ENCODE results near the gene SUPT3H.

The SUPT3H gene

GRCh38 chr6:45123023-45123422 lies 254.7 kb downstream of the SUPT3H start:
- TF ChIP-seq CTCF (IDR thresholded peaks at IDR 0.05; ENCODE audit: insufficient read depth, missing control alignments), result no peak
- DNase-seq (ENCODE audit: insufficient read length, low spot score) (no peak), FAIRE-seq (no peak)

DNA sequence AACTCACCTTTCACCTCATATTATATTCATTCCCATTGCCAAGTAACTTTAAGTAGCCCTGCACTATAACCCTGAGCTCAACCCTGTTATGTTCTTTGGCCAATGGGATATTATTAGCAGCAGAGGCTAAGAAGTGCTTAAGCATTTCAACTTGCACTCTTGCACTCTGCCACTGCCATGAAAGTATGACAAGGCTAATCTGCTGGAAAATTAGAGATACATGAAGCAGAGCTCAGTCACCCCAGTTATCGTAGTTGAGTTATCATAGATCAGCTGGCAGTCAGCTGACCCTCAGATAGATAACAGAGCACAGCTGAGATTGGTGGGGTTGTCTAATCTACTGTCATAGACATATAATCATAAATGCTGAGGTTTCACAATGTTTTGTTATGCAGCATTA lies 259.0 kb downstream of the SUPT3H start:
- TF ChIP-seq CTCF (IDR thresholded peaks at IDR 0.05; ENCODE audit: insufficient read depth, missing control alignments), result no peak
- DNase-seq (ENCODE audit: insufficient read length, low spot score) (no peak), FAIRE-seq (no peak)

GRCh38 chr6:45116714-45117410 lies 260.9 kb downstream of the SUPT3H start:
- DNase-seq (ENCODE audit: insufficient read length, low spot score) (no peak), FAIRE-seq (peak; percentile 51)
- TF ChIP-seq CTCF (IDR thresholded peaks at IDR 0.05; ENCODE audit: insufficient read depth, missing control alignments), result no peak

DNA sequence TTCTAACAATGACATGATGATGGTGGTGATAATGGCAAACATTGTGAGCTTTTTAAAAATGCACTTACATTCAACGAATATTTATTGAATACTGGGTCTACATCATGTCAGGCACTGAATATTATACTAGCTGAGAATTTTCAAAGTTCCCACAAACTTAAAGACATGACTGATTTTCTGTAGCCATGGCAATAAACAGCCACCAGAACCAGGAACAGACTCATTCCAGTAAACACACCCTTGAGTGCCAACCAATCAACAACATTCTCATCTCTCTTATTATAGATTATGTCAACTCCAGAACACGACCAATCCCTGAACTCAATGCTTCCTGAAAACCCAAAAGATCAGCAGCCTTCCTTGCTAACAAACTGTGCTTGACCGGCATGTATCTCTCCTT lies 262.0 kb downstream of the SUPT3H start:
- no peak for TF ChIP-seq CTCF (IDR thresholded peaks at IDR 0.05; ENCODE audit: insufficient read depth, missing control alignments)
- no peak for FAIRE-seq
- DNase-seq (ENCODE audit: insufficient read length, low spot score), result no peak

DNA sequence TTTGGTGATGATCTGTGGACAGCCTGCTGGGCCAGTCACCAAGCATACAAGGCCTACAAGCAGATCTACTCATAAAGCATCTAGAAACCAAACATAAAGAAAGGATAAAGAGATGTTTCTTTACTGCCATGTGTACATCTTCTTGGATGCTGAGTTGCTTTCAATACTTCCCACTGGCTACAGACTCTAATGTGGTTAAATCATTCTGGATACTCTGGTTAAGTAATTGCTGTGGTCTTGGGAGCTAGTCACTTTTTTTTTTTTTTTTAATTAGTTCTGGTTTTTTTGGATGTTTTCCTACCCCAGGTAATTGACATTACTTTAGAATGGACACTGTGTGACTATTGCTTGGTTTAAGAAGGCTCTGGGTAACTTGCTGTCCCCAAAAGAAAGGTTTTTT lies 265.0 kb downstream of the SUPT3H start:
- FAIRE-seq (no peak), DNase-seq (ENCODE audit: insufficient read length, low spot score) (no peak)
- TF ChIP-seq CTCF (IDR thresholded peaks at IDR 0.05; ENCODE audit: insufficient read depth, missing control alignments), result no peak

- FAIRE-seq, result no peak
- DNase-seq (ENCODE audit: insufficient read length, low spot score), result no peak
- TF ChIP-seq CTCF (IDR thresholded peaks at IDR 0.05; ENCODE audit: insufficient read depth, missing control alignments), result no peak
These were observed 268.2 kb downstream of the SUPT3H start for GRCh38 chr6:45109551-45109950.

DNA sequence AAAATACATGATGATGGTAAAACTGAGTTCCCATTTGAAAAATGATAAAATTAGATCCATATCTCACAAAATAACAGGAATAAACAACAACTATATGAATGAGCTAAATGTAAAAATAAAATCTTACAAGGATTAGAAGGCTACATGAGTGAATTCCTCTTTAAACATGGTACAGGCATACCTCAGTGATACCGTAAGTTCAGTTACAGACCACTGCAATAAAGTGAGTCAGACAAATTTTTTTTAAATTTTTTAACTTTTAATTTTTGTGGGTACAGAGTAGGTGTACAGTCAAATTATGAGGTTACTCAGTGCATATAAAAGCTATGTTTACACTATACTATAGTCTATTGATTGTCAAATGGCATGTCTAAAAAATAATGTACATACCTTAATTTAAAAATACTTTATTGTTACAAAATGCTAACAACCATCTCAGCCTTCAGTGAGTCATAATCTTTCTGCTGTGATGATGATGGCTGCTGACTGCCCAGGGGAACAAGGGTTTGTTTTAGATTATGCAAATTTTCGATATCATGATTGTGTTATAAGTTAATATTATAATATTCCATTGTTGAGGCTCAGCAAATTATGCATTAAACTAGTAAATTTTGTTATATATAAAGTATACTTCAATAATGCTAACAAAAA lies 272.4 kb downstream of the SUPT3H start:
- no peak for FAIRE-seq

More for the DNA sequence above, 272.4 kb downstream of the SUPT3H start:
- no peak for TF ChIP-seq CTCF (IDR thresholded peaks at IDR 0.05; ENCODE audit: insufficient read depth, missing control alignments)
- DNase-seq (ENCODE audit: insufficient read length, low spot score), result no peak
